HepG2 (cell line): Measurements from ENCODE around the gene RAD54L2. TPM values are rescaled to one million over a fixed set of nuclear protein-coding genes. Genes with fewer than 3 reads are reported as not detected.
A peak's percentile ranks its signal among the peaks of the same experiment; 100 is the strongest.

Experiments
- DNMT3B ChIP-seq: conservative IDR thresholded peaks from 2 replicates; pipeline ENCODE4 v1.6.1; 2016; ENCODE audit warnings: missing biosample characterization, control low read depth
- GATAD1 ChIP-seq: IDR thresholded peaks from 2 replicates; pipeline ENCODE4 v1.6.1; 2016; ENCODE audit warnings: missing genetic modification reagents, missing compliant biosample characterization
- HOXA3 ChIP-seq: sonication (generic); formaldehyde crosslinking; IDR thresholded peaks from 2 replicates; pipeline ENCODE4 v1.5.0; 2020; ENCODE audit warnings: missing genetic modification reagents
- KLF6 ChIP-seq: IDR thresholded peaks from 2 replicates; pipeline ENCODE4 v1.8.0; 2016; ENCODE audit warnings: missing biosample characterization, missing genetic modification reagents
- MXD4 ChIP-seq: IDR thresholded peaks from 2 replicates; pipeline ENCODE4 v1.6.1; 2016; ENCODE audit warnings: mild to moderate bottlenecking, missing biosample characterization, missing genetic modification reagents
- NFE2L2 ChIP-seq: fragments of 150-350 bp; IDR thresholded peaks from 2 replicates; pipeline ENCODE4 v1.6.1; 2014; ENCODE audit warnings: low read length
- PAXIP1 ChIP-seq: sonication (generic); formaldehyde crosslinking; conservative IDR thresholded peaks from 2 replicates; pipeline ENCODE4 v1.4.0; 2020; ENCODE audit warnings: mild to moderate bottlenecking, missing genetic modification reagents, moderate library complexity
- PREB ChIP-seq: sonication (generic); formaldehyde crosslinking; IDR thresholded peaks from 2 replicates; pipeline ENCODE4 v1.4.0; 2020; ENCODE audit warnings: missing genetic modification reagents
- XBP1 ChIP-seq: sonication (generic); formaldehyde crosslinking; IDR thresholded peaks from 2 replicates; pipeline ENCODE4 v1.5.0; 2020; ENCODE audit warnings: missing genetic modification reagents
- ZBTB1 ChIP-seq: sonication (generic); formaldehyde crosslinking; IDR thresholded peaks from 2 replicates; pipeline ENCODE4 v1.4.0; 2020; ENCODE audit warnings: missing genetic modification reagents, borderline replicate concordance
- ZNF530 ChIP-seq: sonication (generic); formaldehyde crosslinking; IDR thresholded peaks from 2 replicates; pipeline ENCODE4 v1.5.0; 2020; ENCODE audit warnings: low read depth, mild to moderate bottlenecking, missing genetic modification reagents
- ZNF646 ChIP-seq: sonication (generic); formaldehyde crosslinking; IDR thresholded peaks from 2 replicates; pipeline ENCODE4 v1.9.0; 2021; ENCODE audit warnings: mild to moderate bottlenecking, missing genetic modification reagents
- ZNF660 ChIP-seq: sonication (generic); formaldehyde crosslinking; IDR thresholded peaks from 2 replicates; pipeline ENCODE4 v1.5.1; 2020; ENCODE audit warnings: mild to moderate bottlenecking, low read depth, missing genetic modification reagents, borderline replicate concordance
- polyA plus RNA-seq, 8 experiments: library from polyadenylated mRNA; depleted of rRNA in 3 of 8; stranded (reverse) in 7 of 8; unstranded in 1 of 8; fragments of >200 nt; fragmentation: Illumina TruSeq in 4 of 8; extraction: Trizol in 4 of 8; gene quantifications; 2 replicates each; pipeline versions ENCODE4 v1.2.1 to v1.2.3, GENCODE V29; 2011 to 2016; ENCODE audit warnings: low read depth in 4 of 8, missing spikeins in 1 of 8, mixed read lengths in 1 of 8; ENCODE audit not compliant: insufficient read depth in 1 of 8
- total RNA-seq, 5 experiments: library from RNA; depleted of rRNA; stranded (reverse); fragments of >200 nt; fragmentation: Illumina TruSeq; extraction: Trizol; gene quantifications; 2 replicates each; pipeline ENCODE4 v1.2.3, GENCODE V29; 2016; ENCODE audit warnings: low read depth in 1 of 5
- TF ChIP-seq, protein P1 (sequence below): sonication (generic); formaldehyde crosslinking; IDR thresholded peaks from 2 replicates; pipeline ENCODE4 v1.4.0; 2020; ENCODE audit warnings: low read depth, mild to moderate bottlenecking, missing genetic modification reagents
- TF ChIP-seq, protein P2 (sequence below): sonication (generic); formaldehyde crosslinking; IDR thresholded peaks from 2 replicates; pipeline ENCODE4 v1.9.0; 2021; ENCODE audit warnings: missing genetic modification reagents, mild to moderate bottlenecking, borderline replicate concordance

RAD54L2 gene
- total and polyA plus RNA-seq, 2 of the 13 experiments (the other 11 are each of a cell fraction or from before 2014, with no cell fraction given) = 5.5 to 14.8 TPM

GRCh38 chr3:51538459-51539290, at the start of gene RAD54L2 (continued):
- TF ChIP-seq, protein P1, sequence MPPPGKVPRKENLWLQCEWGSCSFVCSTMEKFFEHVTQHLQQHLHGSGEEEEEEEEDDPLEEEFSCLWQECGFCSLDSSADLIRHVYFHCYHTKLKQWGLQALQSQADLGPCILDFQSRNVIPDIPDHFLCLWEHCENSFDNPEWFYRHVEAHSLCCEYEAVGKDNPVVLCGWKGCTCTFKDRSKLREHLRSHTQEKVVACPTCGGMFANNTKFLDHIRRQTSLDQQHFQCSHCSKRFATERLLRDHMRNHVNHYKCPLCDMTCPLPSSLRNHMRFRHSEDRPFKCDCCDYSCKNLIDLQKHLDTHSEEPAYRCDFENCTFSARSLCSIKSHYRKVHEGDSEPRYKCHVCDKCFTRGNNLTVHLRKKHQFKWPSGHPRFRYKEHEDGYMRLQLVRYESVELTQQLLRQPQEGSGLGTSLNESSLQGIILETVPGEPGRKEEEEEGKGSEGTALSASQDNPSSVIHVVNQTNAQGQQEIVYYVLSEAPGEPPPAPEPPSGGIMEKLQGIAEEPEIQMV (CRISPR knock-in tag) = peak; percentile 82
- TF ChIP-seq DNMT3B (CRISPR knock-in tag) = 0 out of 2 replicates have a peak, but pooled peaks have one; percentile 36
- TF ChIP-seq NFE2L2 = no peak
- no peak for TF ChIP-seq ZNF530 (CRISPR knock-in tag)
- peak; percentile 95 for TF ChIP-seq HOXA3 (CRISPR knock-in tag)
- TF ChIP-seq PAXIP1 (CRISPR knock-in tag) = peak; percentile 47; the same call in 1 of the 2 replicates
- TF ChIP-seq KLF6 (CRISPR knock-in tag) = peak; percentile 91
- no peak for TF ChIP-seq PREB (CRISPR knock-in tag)
- TF ChIP-seq ZNF646 = 0 out of 2 replicates have a peak, but pooled peaks have one; percentile 33
- TF ChIP-seq ZBTB1 = no peak
- TF ChIP-seq MXD4 (CRISPR knock-in tag) = peak; percentile 75
- TF ChIP-seq XBP1 (CRISPR knock-in tag) = no peak
- TF ChIP-seq GATAD1 = peak; percentile 97
- no peak for TF ChIP-seq ZNF660
- TF ChIP-seq, protein P2, sequence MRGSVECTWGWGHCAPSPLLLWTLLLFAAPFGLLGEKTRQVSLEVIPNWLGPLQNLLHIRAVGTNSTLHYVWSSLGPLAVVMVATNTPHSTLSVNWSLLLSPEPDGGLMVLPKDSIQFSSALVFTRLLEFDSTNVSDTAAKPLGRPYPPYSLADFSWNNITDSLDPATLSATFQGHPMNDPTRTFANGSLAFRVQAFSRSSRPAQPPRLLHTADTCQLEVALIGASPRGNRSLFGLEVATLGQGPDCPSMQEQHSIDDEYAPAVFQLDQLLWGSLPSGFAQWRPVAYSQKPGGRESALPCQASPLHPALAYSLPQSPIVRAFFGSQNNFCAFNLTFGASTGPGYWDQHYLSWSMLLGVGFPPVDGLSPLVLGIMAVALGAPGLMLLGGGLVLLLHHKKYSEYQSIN (CRISPR knock-in tag) = no peak
